Breast epithelium (tissue), 4 donors: ENCODE measurements around the gene ACTR10. TPM values are rescaled to one million over a fixed set of nuclear protein-coding genes. Genes with fewer than 3 reads are reported as not detected.

Experiments used
- DNase-seq, 2 donors: peaks; one replicate each; pipeline ENCODE4 v3.0.0-alpha.2; 2019; ENCODE audit warnings: low spot score in 2 of 2
- H3K27ac ChIP-seq, 2 donors: fragments of 200-600 bp; sonication (generic) in 1 of 2; one replicate each; pipeline ENCODE4 v1.5.1; 2016 to 2019; ENCODE audit warnings: mild to moderate bottlenecking in 1 of 2
- H3K27me3 ChIP-seq, 2 donors: fragments of 200-600 bp; sonication (generic) in 1 of 2; one replicate each; pipeline versions ENCODE4 v1.5.1 to v1.6.0; 2017 to 2019; ENCODE audit warnings: control low read depth in 1 of 2, mild to moderate bottlenecking in 1 of 2
- H3K36me3 ChIP-seq: fragments of 200-600 bp; one replicate; pipeline ENCODE4 v1.5.1; 2019
- H3K4me1 ChIP-seq, 2 donors: fragments of 200-600 bp; sonication (generic); one replicate each; pipeline ENCODE4 v1.5.1; 2016 to 2019; ENCODE audit warnings: control low read depth in 1 of 2
- H3K4me3 ChIP-seq, 3 donors: fragments of 200-600 bp; sonication (generic); 1 replicate in 2 of 3; 2 replicates in 1 of 3; pipeline ENCODE4 v1.5.1; 2016 to 2019; ENCODE audit warnings: mild to moderate bottlenecking in 3 of 3, moderate library complexity in 2 of 3
- H3K9me3 ChIP-seq, 2 donors: fragments of 200-600 bp; sonication (generic) in 1 of 2; one replicate each; pipeline ENCODE4 v1.5.1; 2016 to 2019; ENCODE audit warnings: control low read depth in 1 of 2
- POLR2A ChIP-seq: fragments of 450-650 bp; IDR thresholded peaks from one replicate; pipeline ENCODE4 v1.6.1; 2016; ENCODE audit warnings: antibody characterized with exemption, mild to moderate bottlenecking, moderate library complexity
- POLR2AphosphoS5 ChIP-seq, 3 donors: sonication (generic); formaldehyde crosslinking; IDR thresholded peaks; one replicate each; pipeline ENCODE4 v1.6.1; 2017; ENCODE audit warnings: antibody characterized with exemption in 3 of 3
- intact Hi-C: fragments of 100-400 bp; cut with DNase I; formaldehyde crosslinking; loops from one replicate; pipeline ENCODE4 v1.15.1; 2023; ENCODE audit warnings: low total_unique reads
- total RNA-seq, 3 donors: library from RNA; depleted of rRNA; stranded (reverse); fragments of >200 nt; gene quantifications; one replicate each; pipeline ENCODE4 v1.1.0, GENCODE V29; 2016
- TF ChIP-seq, protein P1 (sequence below), 3 donors: fragments of 450-650 bp; IDR thresholded peaks; one replicate each; pipeline ENCODE4 v1.5.1; 2016 to 2017; ENCODE audit warnings: antibody characterized with exemption in 3 of 3, mild to moderate bottlenecking in 3 of 3, moderate library complexity in 3 of 3

The ACTR10 gene
- total RNA-seq: 10 to 100 TPM; 42.2 to 71.4 (median 69.4) TPM

DNA sequence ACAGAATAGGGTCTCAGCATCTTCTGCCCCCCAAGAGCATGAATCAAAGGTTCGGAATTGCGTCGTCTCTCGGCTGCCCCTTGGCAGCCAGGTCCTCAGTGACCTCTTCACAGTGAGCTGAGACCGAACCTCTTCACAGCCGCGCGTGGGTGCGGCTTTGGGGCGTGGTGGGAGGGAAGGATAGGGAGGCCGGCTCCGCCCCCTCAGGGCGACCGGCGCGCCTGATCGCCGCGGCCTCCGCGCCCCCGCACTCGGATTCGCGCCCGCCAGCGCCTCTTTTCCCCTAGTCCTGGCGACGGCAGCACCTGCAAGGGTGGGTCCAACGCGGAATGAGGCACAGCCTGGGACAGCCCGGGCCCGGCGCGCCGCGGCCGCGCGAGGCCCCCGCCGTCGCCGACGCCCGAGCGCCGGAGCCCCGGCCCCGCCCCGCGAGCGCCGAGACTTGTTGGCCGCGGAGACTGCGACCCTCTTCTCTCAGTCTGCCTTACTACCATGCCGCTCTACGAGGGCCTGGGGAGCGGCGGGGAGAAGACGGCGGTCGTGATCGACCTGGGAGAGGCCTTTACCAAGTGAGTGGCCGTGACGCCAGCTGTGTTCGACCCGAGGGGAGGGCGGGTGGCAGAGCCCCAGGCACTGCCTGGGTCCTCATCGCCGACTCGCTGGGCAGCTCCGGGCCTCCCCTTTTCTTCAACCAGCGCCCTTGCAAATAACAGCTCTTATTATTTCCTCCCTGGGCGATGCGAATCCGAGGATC lies at the start of gene ACTR10:
TSS of gene ACTR10 (plus strand) at position 424 of the 754 bp plus-strand sequence. CDS start at position 493, 69 bp downstream.
- TF ChIP-seq POLR2A (peak; percentile 11), POLR2AphosphoS5 (IDR thresholded peaks at IDR 0.05) (peak; percentile 55 to 79 (median 63))
- TF ChIP-seq, protein P1, sequence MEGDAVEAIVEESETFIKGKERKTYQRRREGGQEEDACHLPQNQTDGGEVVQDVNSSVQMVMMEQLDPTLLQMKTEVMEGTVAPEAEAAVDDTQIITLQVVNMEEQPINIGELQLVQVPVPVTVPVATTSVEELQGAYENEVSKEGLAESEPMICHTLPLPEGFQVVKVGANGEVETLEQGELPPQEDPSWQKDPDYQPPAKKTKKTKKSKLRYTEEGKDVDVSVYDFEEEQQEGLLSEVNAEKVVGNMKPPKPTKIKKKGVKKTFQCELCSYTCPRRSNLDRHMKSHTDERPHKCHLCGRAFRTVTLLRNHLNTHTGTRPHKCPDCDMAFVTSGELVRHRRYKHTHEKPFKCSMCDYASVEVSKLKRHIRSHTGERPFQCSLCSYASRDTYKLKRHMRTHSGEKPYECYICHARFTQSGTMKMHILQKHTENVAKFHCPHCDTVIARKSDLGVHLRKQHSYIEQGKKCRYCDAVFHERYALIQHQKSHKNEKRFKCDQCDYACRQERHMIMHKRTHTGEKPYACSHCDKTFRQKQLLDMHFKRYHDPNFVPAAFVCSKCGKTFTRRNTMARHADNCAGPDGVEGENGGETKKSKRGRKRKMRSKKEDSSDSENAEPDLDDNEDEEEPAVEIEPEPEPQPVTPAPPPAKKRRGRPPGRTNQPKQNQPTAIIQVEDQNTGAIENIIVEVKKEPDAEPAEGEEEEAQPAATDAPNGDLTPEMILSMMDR (IDR thresholded peaks at IDR 0.05): no peak
- no peaks in the 10 kb centered on the region for H3K36me3 ChIP-seq
- H3K27ac ChIP-seq: peak within 1 kb of the TSS; percentile 97 to 99
- H3K9me3 ChIP-seq: no peaks in the 10 kb centered on the region
- peak; percentile 85 to 86 for DNase-seq
- no peaks in the 10 kb centered on the region for H3K27me3 ChIP-seq
- peaks cover 0 to 8% of the 10 kb centered on the region in 2 donors for H3K4me1 ChIP-seq
- peak within 1 kb of the TSS; percentile 72 to 97 (median 91) for H3K4me3 ChIP-seq
- intact Hi-C loops: no loop called here

DNA sequence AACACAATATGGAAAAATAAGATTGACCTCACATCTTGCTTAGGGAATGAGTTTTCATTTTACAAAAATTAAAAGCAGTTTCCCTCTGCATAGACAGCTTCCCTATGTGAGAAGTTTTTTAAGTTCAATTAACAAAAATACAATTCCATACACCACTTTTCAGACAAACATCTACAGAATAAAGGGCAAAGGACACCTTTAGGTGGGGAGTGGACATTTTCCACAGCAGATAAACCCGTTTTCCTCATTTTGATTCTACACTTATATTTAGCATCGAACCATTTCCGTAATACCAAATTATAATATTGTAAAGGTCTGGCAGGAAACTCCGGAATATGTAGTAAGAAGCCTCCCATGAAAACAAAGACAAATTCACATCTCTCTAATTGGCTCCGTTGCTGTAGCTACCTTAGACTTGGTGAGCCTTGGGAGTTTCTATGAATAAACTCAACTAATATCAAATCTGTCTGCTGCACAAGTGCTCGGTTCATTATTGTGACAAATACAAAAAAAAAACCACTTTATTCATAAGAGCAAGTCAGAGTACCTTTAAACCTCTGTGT lies 49.6 kb upstream of the ACTR10 start:
- TF ChIP-seq, protein P1 (IDR thresholded peaks at IDR 0.05): no peak
- TF ChIP-seq POLR2AphosphoS5 (IDR thresholded peaks at IDR 0.05): no peak
- TF ChIP-seq POLR2A: no peak
- DNase-seq: no peak
- no peaks in the 10 kb centered on the region for H3K36me3 ChIP-seq
- no peaks in the 10 kb centered on the region for H3K9me3 ChIP-seq
- intact Hi-C loops: no loop called here
- no peaks in the 10 kb centered on the region for H3K27me3 ChIP-seq
- H3K27ac ChIP-seq: no peak overlapping the region
- H3K4me3 ChIP-seq: no peak overlapping the region
- no peaks in the 10 kb centered on the region for H3K4me1 ChIP-seq

GRCh38 chr14:58151133-58152013 lies 48.6 kb upstream of the ACTR10 start:
- peak overlapping the region; percentile 72 to 87 (median 79) for H3K4me3 ChIP-seq
- no peaks in the 10 kb centered on the region for H3K27me3 ChIP-seq
- no peaks in the 10 kb centered on the region for H3K4me1 ChIP-seq
- TF ChIP-seq POLR2A (no peak), POLR2AphosphoS5 (IDR thresholded peaks at IDR 0.05) (no peak)
- TF ChIP-seq, protein P1 (IDR thresholded peaks at IDR 0.05): no peak
- intact Hi-C loops: no loop called here
- H3K27ac ChIP-seq: peak overlapping the region; percentile 60 to 64
- H3K9me3 ChIP-seq: no peaks in the 10 kb centered on the region
- no peak for DNase-seq
- no peaks in the 10 kb centered on the region for H3K36me3 ChIP-seq

- Histone ChIP-seq H3K27ac (peak within 1 kb of the TSS; percentile 60 to 64), H3K27me3 (no peaks in the 10 kb centered on the region), H3K9me3 (no peaks in the 10 kb centered on the region), H3K4me3 (peak within 1 kb of the TSS; percentile 72 to 87 (median 79)), H3K4me1 (no peaks in the 10 kb centered on the region), H3K36me3 (no peaks in the 10 kb centered on the region)
- intact Hi-C loops: no loop called here
- peak; percentile 35 to 57 for DNase-seq
- TF ChIP-seq, protein P1 (IDR thresholded peaks at IDR 0.05): no peak
- TF ChIP-seq POLR2AphosphoS5 (IDR thresholded peaks at IDR 0.05): no peak
Measured at GRCh38 chr14:58152014-58152857, 47.7 kb upstream of the ACTR10 start, which contains the start of gene ARMH4. TSS of gene ARMH4 (minus strand) at chr14:58152213. CDS start at chr14:58139358, 12,855 bp downstream.
